Left lung (tissue), 10 donors: ENCODE measurements around the gene CCM2L. TPM values are rescaled to one million over a fixed set of nuclear protein-coding genes. Genes with fewer than 3 reads are reported as not detected.
A peak's percentile ranks its signal among the peaks of the same experiment; 100 is the strongest.

Source experiments
- ATAC-seq: fragments of 200-7000 bp; cut with Tn5 transposase; one replicate; pipeline ENCODE4 v1.9.1; 2020; ENCODE audit warnings: moderate library complexity
- DNase-seq, 4 donors: peaks; one replicate each; pipeline ENCODE4 v3.0.0-alpha.2; 2013 to 2020
- H3K27ac ChIP-seq, 2 donors: fragments of 200-600 bp; sonication (generic) in 1 of 2; one replicate each; pipeline versions ENCODE4 v1.5.0 to v1.8.0; 2020 to 2021
- H3K27me3 ChIP-seq, 2 donors: fragments of 200-600 bp; sonication (generic) in 1 of 2; one replicate each; pipeline versions ENCODE4 v1.5.0 to v1.8.0; 2020 to 2021
- H3K36me3 ChIP-seq, 2 donors: fragments of 200-600 bp; sonication (generic) in 1 of 2; one replicate each; pipeline versions ENCODE4 v1.5.0 to v1.8.0; 2020 to 2021
- H3K4me1 ChIP-seq, 2 donors: fragments of 200-600 bp; one replicate each; pipeline ENCODE4 v1.8.0; 2021
- H3K4me3 ChIP-seq, 2 donors: fragments of 200-600 bp; sonication (generic) in 1 of 2; one replicate each; pipeline versions ENCODE4 v1.5.0 to v1.8.0; 2020 to 2021; ENCODE audit warnings: mild to moderate bottlenecking in 1 of 2
- H3K9me3 ChIP-seq, 2 donors: fragments of 200-600 bp; sonication (generic) in 1 of 2; one replicate each; pipeline versions ENCODE4 v1.5.0 to v1.8.0; 2020 to 2021
- CTCF ChIP-seq, 2 donors: fragments of 200-600 bp; sonication (generic) in 1 of 2; IDR thresholded peaks; one replicate each; pipeline versions ENCODE4 v1.5.0 to v1.8.0; 2021; ENCODE audit warnings: antibody characterized with exemption in 2 of 2
- intact Hi-C, 2 donors: fragments of 100-400 bp; cut with DNase I; formaldehyde crosslinking; loops; one replicate each; pipeline versions ENCODE4 v1.11.2 to v1.14.2; 2022
- polyA plus RNA-seq, 6 donors: library from polyadenylated mRNA; unstranded; fragments of 120-200 nt; gene quantifications; one replicate each; pipeline ENCODE4 v1.2.1, GENCODE V29; 2013; ENCODE audit not compliant: insufficient read length in 6 of 6
- total RNA-seq, 2 donors: library from RNA; stranded (reverse); fragmentation: NEBNext Ultra II Directional; extraction: Animal tissue kit (Norgen Biotek cat#: 25700); gene quantifications; one replicate each; pipeline ENCODE4 v1.2.1, GENCODE V29; 2021
- donor health status: DM: no; HTN: yes; CAD: no.
- donor health status: DM: no; HTN: no; CAD: no.

CCM2L gene
- total and polyA plus RNA-seq, 8 donors: 6.8 to 16.5 (median 13.1) TPM

- DNase-seq: no peak
- no peak overlapping the region for H3K27ac ChIP-seq
- H3K36me3 ChIP-seq: no peaks in the 10 kb centered on the region
- no peak overlapping the region for H3K4me3 ChIP-seq
- H3K9me3 ChIP-seq: no peaks in the 10 kb centered on the region
- no peaks in the 10 kb centered on the region for H3K4me1 ChIP-seq
- no peak for TF ChIP-seq CTCF (IDR thresholded peaks at IDR 0.05)
- ATAC-seq: no peak
- no peaks in the 10 kb centered on the region for H3K27me3 ChIP-seq
- intact Hi-C loops: no loop called here
Observed at GRCh38 chr20:31984981-31985471, 25.2 kb upstream of the CCM2L start.

GRCh38 chr20:31987744-31988143, 22.5 kb upstream of the CCM2L start:
- no peaks in the 10 kb centered on the region for H3K4me1 ChIP-seq
- no peaks in the 10 kb centered on the region for H3K27me3 ChIP-seq
- DNase-seq (no peak), ATAC-seq (no peak)
- intact Hi-C loops: no loop called here
- TF ChIP-seq CTCF (IDR thresholded peaks at IDR 0.05): no peak
- no peak overlapping the region for H3K4me3 ChIP-seq
- H3K27ac ChIP-seq: no peak overlapping the region
- no peaks in the 10 kb centered on the region for H3K9me3 ChIP-seq
- H3K36me3 ChIP-seq: no peaks in the 10 kb centered on the region

GRCh38 chr20:31988430-31989015, 21.7 kb upstream of the CCM2L start:
- no peaks in the 10 kb centered on the region for H3K9me3 ChIP-seq
- H3K27me3 ChIP-seq: peaks cover under 1 to 6% of the 10 kb centered on the region in 2 donors
- intact Hi-C loops: no loop called here
- no peaks in the 10 kb centered on the region for H3K36me3 ChIP-seq
- TF ChIP-seq CTCF (IDR thresholded peaks at IDR 0.05): no peak
- ATAC-seq (no peak), DNase-seq (no peak)
- H3K4me1 ChIP-seq: no peaks in the 10 kb centered on the region
- no peak overlapping the region for H3K27ac ChIP-seq
- no peak overlapping the region for H3K4me3 ChIP-seq

GRCh38 chr20:31989030-31989645, 21.1 kb upstream of the CCM2L start:
- Histone ChIP-seq H3K27me3 (peaks cover 6 to 12% of the 10 kb centered on the region in 2 donors), H3K4me3 (no peak overlapping the region), H3K36me3 (no peaks in the 10 kb centered on the region), H3K27ac (no peak overlapping the region), H3K4me1 (no peaks in the 10 kb centered on the region), H3K9me3 (no peaks in the 10 kb centered on the region)
- ATAC-seq: no peak
- no peak for DNase-seq
- intact Hi-C loops: no loop called here
- TF ChIP-seq CTCF (IDR thresholded peaks at IDR 0.05): no peak

GRCh38 chr20:31990641-31991338, 19.4 kb upstream of the CCM2L start:
- no peak for TF ChIP-seq CTCF (IDR thresholded peaks at IDR 0.05)
- intact Hi-C loops: no loop called here
- DNase-seq: peak in 1 of 4 donors; percentile 9
- no peak overlapping the region for H3K27ac ChIP-seq
- no peaks in the 10 kb centered on the region for H3K9me3 ChIP-seq
- H3K4me1 ChIP-seq: peaks cover 0 to 5% of the 10 kb centered on the region in 2 donors
- no peak for ATAC-seq
- no peaks in the 10 kb centered on the region for H3K36me3 ChIP-seq
- no peak overlapping the region for H3K4me3 ChIP-seq
- peaks cover 19 to 28% of the 10 kb centered on the region in 2 donors for H3K27me3 ChIP-seq
